MCF 10A (cell line): ENCODE measurements around the gene NDUFB7. TPM values are rescaled to one million over a fixed set of nuclear protein-coding genes. Genes with fewer than 3 reads are reported as not detected.
"Not testable (repeated sequence)": the region's sequence is repeated elsewhere in the genome, so short reads cannot be mapped to it uniquely, and the experiment has no call there.

ENCODE experiments used
- BruUV-seq: library from RNA; stranded (reverse); fragments of 400-500 nt; replicated peaks from 2 replicates; lab custom pipeline; 2021; lab: Mats Ljungman, UMichigan
- CTCF ChIA-PET: fragments of 300-600 bp; sonication (Branson Sonifier 250); formaldehyde crosslinking; extraction: SDS; loops from one replicate; lab custom pipeline; 2021; ENCODE audit warnings: antibody characterized with exemption, inconsistent platforms; lab: Yijun Ruan, JAX
- POLR2A ChIA-PET: fragments of 300-600, 350-650 bp; sonication (Branson Sonifier 250); formaldehyde crosslinking; extraction: SDS; loops from one replicate; lab custom pipeline; 2020; ENCODE audit warnings: antibody characterized with exemption, inconsistent platforms; lab: Yijun Ruan, JAX
- DNase-seq: peaks from one replicate; pipeline ENCODE4 v3.0.0-alpha.2; 2018; ENCODE audit not compliant: unreplicated experiment
- H3K27ac Mint-ChIP-seq: one replicate; pipeline ENCODE4 v1.8.0; 2022; ENCODE audit warnings: mild to moderate bottlenecking, low read depth, mixed read lengths; ENCODE audit not compliant: unreplicated experiment
- H3K27me3 Mint-ChIP-seq: one replicate; pipeline ENCODE4 v1.8.0; 2022; ENCODE audit warnings: mixed read lengths; ENCODE audit not compliant: insufficient read depth, unreplicated experiment
- H3K36me3 Mint-ChIP-seq: one replicate; pipeline ENCODE4 v1.8.0; 2022; ENCODE audit warnings: mild to moderate bottlenecking, moderate library complexity, mixed read lengths; ENCODE audit not compliant: insufficient read depth, unreplicated experiment
- H3K4me1 Mint-ChIP-seq: one replicate; pipeline ENCODE4 v1.8.0; 2022; ENCODE audit warnings: mixed read lengths; ENCODE audit not compliant: insufficient read depth, unreplicated experiment
- H3K4me3 Mint-ChIP-seq: one replicate; pipeline ENCODE4 v1.8.0; 2022; ENCODE audit warnings: mild to moderate bottlenecking, moderate library complexity, mixed read lengths; ENCODE audit not compliant: unreplicated experiment
- H3K9me3 Mint-ChIP-seq: one replicate; pipeline ENCODE4 v1.8.0; 2022; ENCODE audit warnings: mixed read lengths; ENCODE audit not compliant: unreplicated experiment
- intact Hi-C: fragments of 100-400 bp; cut with micrococcal nuclease; formaldehyde crosslinking; loops from 2 replicates; pipeline ENCODE4 v1.14.1; 2022
- total RNA-seq: library from RNA; stranded (reverse); gene quantifications from 2 replicates; pipeline ENCODE4 v1.2.3, GENCODE V29; 2022
- TF ChIP-seq, protein P1 (sequence below): fragments of 200-600 bp; IDR thresholded peaks from one replicate; pipeline ENCODE4 v1.8.0; 2022; ENCODE audit warnings: antibody characterized with exemption, mild to moderate bottlenecking; ENCODE audit not compliant: unreplicated experiment

The NDUFB7 gene
- total RNA-seq, 1 experiment from 2014 or later, result 153 TPM

DNA sequence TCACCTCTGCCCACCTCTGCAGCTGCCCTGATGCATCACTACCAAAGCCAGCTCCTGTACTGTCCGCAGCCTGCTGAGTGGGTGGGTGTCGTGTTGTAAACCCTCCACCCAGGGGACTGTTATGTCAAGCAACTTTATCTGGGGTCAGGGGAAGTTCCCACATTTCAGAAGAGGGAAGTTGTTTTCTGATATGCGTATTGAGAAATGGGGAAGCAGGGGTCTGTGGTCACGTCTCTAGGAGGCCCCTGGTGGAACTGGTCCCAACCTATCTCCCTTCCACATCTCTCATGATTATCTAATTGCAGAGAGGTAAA is 42.2 kb upstream of the NDUFB7 start:
- BruUV-seq, result no TSS peak
- Mint-ChIP-seq H3K27ac (no peak overlapping the region), H3K9me3 (peaks cover 9% of the 10 kb centered on the region), H3K4me1 (no peaks in the 10 kb centered on the region), H3K36me3 (no peaks in the 10 kb centered on the region), H3K4me3 (no peak overlapping the region), H3K27me3 (no peaks in the 10 kb centered on the region)
- TF ChIP-seq, protein P1, sequence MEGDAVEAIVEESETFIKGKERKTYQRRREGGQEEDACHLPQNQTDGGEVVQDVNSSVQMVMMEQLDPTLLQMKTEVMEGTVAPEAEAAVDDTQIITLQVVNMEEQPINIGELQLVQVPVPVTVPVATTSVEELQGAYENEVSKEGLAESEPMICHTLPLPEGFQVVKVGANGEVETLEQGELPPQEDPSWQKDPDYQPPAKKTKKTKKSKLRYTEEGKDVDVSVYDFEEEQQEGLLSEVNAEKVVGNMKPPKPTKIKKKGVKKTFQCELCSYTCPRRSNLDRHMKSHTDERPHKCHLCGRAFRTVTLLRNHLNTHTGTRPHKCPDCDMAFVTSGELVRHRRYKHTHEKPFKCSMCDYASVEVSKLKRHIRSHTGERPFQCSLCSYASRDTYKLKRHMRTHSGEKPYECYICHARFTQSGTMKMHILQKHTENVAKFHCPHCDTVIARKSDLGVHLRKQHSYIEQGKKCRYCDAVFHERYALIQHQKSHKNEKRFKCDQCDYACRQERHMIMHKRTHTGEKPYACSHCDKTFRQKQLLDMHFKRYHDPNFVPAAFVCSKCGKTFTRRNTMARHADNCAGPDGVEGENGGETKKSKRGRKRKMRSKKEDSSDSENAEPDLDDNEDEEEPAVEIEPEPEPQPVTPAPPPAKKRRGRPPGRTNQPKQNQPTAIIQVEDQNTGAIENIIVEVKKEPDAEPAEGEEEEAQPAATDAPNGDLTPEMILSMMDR, result no peak
- CTCF ChIA-PET, result interaction anchor here (0.8 kb wide), 1 partner anchor 73 kb away, joined by 3 read pairs; no protein-coding TSS in a partner anchor
- intact Hi-C loops, result no loop called here
- no peak for DNase-seq
- POLR2A ChIA-PET, result no interaction called here

DNA sequence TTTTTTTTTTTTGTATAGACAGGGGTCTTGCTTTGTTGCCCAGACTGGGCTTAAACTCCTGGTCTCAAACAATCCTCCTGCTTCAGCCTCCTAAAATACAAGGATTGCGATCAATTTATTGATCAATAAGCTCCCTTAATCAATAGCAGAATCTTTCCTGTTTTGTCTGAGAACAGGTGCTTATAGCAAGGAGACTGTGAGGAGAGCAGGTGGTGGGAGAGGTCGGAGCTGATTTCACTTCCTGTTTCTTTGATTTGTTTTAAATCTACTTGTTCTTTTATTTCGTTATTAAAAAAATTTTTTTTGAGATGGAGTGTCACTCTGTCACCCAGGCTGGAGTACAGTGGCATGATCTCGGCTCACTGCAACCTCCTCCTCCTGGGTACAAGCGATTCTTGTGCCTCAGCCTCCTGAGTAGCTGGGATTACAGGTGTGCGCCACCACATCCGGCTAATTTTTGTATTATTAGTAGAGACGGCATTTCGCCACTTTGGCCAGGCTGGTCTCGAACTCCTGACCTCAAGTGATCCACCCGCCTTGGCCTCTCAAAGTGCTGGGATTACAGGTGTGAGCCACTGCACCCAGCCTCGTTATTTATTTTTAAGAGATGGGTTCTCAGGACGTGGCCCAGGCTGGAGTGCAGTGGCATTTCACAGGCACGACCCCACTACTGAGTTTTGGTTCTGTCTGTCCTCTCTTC is 41.7 kb upstream of the NDUFB7 start:
- H3K4me3 Mint-ChIP-seq, H3K4me1 Mint-ChIP-seq, H3K27me3 Mint-ChIP-seq, H3K36me3 Mint-ChIP-seq, BruUV-seq, intact Hi-C loops, DNase-seq, H3K27ac Mint-ChIP-seq, H3K9me3 Mint-ChIP-seq, POLR2A ChIA-PET: not testable (repeated sequence)
- CTCF ChIA-PET, result interaction anchor here (0.7 to 0.8 kb wide), 3 partner anchors 15 to 73 kb away, joined by 3 read pairs; no protein-coding TSS in a partner anchor

DNA sequence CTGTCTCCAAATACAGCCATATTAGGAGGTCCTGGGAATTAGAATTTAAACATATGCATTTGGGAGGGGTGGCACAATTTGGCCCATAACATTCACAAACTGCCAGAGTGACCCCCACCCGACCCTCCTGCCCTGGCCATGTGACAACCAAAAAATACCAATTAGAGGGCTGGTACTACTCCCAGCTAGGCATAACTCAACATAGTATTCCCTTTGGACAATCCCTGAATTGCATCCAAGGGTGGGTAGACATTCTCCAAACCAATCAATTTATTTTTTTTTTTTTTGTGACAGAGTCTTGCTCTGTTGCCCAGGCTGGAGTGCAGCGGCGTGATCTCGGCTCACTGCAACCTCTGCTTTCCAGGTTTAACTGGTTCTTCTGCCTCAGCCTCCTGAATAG is 40.8 kb upstream of the NDUFB7 start:
- BruUV-seq, result no TSS peak
- POLR2A ChIA-PET, result no interaction called here

DNA sequence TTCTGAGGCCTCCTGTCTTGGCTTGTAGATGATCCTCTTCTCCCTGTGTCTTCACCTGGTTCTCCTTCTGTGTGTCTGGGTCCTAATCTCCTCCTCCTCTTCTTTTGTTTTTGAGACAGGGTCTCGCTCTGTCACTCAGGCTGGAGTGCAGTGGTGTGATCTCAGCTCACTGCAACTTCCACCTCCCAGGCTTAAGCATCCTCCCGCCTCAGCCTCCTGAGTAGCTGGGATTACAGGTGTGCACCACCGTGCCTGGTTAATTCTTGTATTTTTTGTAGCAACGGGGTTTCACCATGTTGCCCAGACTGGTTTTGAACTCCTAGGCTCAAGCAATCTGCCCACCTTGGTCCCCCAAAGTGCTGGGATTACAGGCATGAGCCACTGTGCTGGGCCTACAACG is 40.4 kb upstream of the NDUFB7 start:
- POLR2A ChIA-PET, H3K27ac Mint-ChIP-seq, CTCF ChIA-PET, H3K27me3 Mint-ChIP-seq, H3K4me3 Mint-ChIP-seq, H3K36me3 Mint-ChIP-seq, H3K4me1 Mint-ChIP-seq, DNase-seq, intact Hi-C loops, BruUV-seq, H3K9me3 Mint-ChIP-seq: not testable (repeated sequence)

More for the DNA sequence above, 40.8 kb upstream of the NDUFB7 start:
- H3K27ac Mint-ChIP-seq, result no peak overlapping the region
- H3K27me3 Mint-ChIP-seq, result no peaks in the 10 kb centered on the region
- H3K4me3 Mint-ChIP-seq, result no peak overlapping the region
- CTCF ChIA-PET, result no interaction called here
- intact Hi-C loops, result no loop called here
- H3K4me1 Mint-ChIP-seq, result no peaks in the 10 kb centered on the region
- DNase-seq, result no peak
- TF ChIP-seq, protein P1, result no peak
- peaks cover 8% of the 10 kb centered on the region for H3K9me3 Mint-ChIP-seq
- no peaks in the 10 kb centered on the region for H3K36me3 Mint-ChIP-seq

DNA sequence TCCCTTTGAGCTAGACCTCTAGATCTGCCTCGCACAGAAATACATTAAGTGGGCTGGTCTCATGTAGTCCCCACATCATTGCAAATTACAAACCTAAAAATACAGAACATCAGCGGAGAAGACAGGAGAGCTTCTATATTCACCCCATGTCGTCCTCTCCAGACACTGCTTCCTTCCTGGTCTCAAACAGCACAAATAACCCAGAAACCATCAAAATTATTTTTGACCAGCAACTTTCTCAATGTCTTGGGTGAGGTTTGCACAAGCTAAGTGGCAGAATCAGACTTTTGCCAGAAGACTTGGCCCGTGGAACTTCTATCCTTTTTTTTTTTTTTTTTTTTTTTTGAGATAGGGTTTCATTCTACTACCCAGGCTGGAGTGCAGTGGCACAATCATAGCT is 39.2 kb upstream of the NDUFB7 start:
- BruUV-seq, result no TSS peak
- H3K4me1 Mint-ChIP-seq, result no peaks in the 10 kb centered on the region
- CTCF ChIA-PET, result interaction anchor here (0.5 to 0.6 kb wide), 2 partner anchors 76 to 179 kb away, joined by 3 to 5 read pairs; no protein-coding TSS in a partner anchor
- H3K27me3 Mint-ChIP-seq, result no peaks in the 10 kb centered on the region
- POLR2A ChIA-PET, result interaction anchor here (0.7 kb wide), 1 partner anchor 12 kb away, joined by 3 read pairs; no protein-coding TSS in a partner anchor
- no peak overlapping the region for H3K4me3 Mint-ChIP-seq
- TF ChIP-seq, protein P1, result no peak
- H3K9me3 Mint-ChIP-seq, result no peaks in the 10 kb centered on the region
- no peak overlapping the region for H3K27ac Mint-ChIP-seq
- no peak for DNase-seq
- intact Hi-C loops, result no loop called here
- H3K36me3 Mint-ChIP-seq, result no peaks in the 10 kb centered on the region
